GM18498 (cell line): ENCODE results near the gene MRPL10.
A peak's percentile ranks its signal among the peaks of the same experiment; 100 is the strongest.

Experiments used
- ATAC-seq: cut with Tn5 transposase; IDR thresholded peaks from one replicate; pipeline ENCODE4 v1.9.1; 2021; ENCODE audit warnings: mild to moderate bottlenecking, moderate library complexity; ENCODE audit not compliant: unreplicated experiment

Gene MRPL10

DNA sequence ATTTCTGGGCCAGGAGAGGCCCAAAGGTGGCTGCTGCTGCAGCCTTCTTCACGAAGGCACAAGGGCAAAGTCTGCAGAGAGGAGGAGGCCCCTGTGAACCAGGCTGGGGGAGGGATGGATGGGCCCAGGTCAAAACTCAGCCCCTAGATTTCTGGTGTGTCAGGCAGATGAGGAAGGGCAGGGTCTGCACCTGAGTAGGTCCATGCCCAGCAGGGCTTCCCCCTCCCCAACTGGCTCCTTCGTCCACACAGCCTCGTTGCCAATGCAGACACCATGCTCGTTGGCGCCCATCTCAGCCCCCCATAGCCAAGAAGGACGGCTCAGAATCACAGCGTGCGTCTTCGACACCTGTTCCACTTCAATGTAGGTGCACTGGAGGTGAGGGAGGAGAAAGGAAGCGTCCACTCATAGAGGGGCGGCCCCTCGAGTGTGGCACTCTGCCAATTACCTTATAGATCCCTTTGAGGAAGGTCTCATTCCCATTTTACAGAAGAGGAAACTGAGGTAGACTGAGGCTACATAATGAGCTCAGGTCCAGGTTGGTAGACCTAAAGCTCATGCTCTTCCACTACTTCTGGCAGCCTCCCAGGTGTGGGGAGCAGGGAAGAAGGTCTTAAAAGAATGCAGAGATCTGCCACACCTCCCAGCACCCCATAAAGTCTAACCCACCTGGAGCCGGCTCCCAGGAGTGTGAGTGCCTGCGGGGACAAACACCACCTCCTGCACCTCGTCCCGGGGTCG is 8.8 kb upstream of the MRPL10 start:
- ATAC-seq, result no peak

DNA sequence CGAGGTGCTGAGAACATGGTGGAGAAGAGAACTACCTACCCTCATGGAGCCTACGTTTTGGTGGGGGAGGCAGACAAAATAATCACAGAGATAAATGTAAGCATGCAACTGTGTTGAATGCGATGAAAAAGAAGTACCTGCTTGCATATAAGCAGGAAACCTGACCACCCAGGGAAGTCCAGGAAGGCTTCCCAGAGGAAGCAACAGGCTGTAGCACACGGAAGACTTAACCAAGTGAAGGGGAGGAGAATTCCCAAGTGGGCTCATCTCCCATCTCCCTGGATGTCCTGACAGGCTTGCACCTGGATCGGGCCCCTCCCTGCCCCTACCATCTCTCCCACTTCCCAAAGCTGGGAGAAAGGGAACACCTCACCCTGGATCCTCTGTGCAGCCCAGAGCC is 7.7 kb upstream of the MRPL10 start:
- ATAC-seq, result no peak

DNA sequence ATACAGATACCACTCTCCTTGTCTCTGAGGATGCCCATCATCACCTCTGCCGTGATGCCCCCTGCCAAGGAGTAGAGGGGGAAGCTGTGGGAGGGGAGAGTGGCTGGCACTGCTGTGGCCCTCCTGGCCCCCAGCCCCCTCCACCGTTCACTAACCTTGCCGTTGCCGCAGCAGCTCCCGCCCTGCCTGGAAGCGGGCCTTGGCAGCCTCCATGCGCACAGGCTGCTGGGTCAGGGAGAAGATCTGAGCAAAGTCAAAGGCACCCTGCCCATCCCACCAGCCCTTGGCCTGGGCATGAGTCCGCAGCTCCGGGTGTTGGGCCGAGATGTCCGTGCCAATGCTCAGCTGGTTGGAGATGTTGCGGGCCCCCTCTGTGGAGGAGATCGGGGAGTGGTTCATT is 7.3 kb upstream of the MRPL10 start:
- no peak for ATAC-seq

DNA sequence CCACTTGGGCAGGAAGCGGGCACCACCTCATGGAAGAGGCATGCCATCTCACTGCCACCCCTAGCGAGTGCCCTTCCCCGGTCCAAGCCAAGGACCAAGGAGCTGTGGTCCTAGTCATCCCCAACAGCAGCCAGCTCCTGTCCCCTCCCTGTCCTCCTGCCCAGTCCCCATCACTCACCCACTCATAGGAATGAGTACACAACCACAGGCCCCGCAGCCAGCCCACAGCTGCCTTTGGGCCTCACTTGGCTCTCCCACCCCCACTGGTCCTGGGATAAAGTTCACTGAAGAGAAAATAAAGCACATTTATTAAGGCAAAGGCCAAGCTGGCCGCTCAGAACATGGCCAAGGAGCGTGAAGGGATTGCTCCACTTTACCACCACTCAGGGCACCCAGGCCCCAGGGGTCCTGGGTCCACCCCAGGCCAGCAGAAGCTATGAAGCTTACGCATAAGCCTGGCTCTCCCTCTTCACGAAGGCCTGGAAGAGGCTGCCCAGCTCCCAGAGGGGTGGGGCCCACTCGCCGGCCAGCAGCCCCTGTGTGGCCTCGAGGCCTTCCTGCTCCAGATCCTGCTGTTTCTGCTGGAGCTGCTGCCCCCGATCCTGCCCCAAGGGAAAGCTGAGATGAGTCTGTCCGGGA is 6.2 kb upstream of the MRPL10 start:
- no peak for ATAC-seq

DNA sequence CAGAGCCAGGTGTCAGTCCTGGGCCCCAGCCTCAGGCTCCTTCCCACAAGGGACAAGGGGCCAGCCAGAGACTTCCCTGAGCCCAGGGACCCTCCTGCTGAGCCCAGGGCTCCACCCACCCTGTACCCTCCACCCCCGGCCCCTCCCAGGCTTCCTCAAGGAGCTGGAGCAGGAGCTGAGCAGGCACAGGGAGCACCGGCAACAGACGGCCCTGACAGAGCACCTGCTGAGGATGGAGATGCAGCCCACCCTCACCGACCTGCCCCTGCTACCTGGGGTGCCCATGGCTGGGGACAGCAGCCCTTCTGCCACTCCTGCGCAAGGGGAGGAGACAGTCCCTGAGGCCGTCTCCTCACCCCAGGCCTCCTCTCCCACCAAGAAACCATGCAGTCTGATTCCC is 5.3 kb upstream of the MRPL10 start:
- no peak for ATAC-seq

DNA sequence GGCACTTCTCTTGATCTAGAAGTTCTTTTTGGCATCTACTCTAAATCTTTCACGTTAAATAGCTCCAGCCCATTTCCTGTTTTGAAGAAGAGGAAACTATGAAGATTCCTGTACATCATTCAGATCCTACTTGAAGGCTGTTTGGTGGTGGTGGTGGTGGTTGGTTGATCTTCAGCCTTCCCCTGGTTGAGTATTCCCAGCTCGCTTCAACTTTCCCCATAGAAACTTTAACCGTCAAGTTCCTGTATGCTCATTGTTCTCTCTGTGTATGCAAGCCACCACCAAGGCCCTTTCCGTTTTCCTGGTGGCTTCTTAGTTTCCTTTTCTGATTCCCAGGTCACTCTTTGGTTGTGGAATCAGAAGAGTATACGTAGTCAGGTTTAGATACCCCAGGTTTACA is 3.4 kb upstream of the MRPL10 start:
- ATAC-seq, result no peak

DNA sequence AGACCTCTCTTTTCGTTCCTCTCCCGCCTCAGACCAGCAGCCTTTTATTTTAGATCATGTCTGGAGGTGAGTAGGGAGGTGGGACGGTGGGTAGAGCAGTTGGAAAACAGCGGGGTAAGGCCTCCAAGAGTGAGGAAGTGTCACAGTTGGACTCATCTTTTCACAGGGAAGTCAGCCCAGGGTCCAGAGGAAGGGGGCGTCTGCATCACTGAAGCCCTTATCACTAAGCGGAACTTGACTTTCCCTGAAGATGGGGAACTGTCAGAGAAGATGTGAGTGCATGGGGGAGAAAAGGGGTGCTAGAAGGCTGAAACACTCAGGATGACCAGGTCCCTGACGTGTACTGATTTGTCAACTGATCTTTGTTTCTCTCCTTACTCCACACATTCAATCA is 590 bp upstream of the MRPL10 start:
- no peak for ATAC-seq

DNA sequence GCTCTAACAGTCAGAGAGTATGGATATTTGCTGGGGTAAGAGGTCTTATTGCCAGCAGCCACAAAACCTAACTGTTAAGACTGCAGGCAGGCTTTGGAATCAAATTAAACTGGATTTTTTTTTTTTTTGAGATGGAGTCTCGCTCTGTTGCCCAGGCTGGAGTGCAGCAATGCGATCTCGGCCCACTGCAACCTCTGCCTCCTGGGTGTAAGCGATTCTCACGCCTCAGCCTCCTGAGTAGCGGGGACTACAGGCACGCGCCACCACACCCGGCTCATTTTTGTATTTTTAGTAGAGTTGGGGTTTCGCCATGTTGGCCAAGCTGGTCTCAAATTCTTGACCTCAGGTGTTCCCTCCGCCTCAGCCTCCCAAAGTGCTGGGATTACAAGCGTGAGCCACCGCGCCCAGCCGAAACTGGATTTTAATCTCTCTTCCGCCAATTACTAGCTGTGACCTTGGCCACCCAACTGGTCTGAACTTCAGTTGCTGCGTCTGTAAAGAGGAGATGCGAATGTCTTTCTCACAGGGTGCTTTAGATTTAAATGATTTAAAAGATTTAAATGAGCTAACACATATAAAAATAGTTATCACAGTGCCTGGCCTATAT is 842 bp downstream of the MRPL10 start:
- no peak for ATAC-seq

DNA sequence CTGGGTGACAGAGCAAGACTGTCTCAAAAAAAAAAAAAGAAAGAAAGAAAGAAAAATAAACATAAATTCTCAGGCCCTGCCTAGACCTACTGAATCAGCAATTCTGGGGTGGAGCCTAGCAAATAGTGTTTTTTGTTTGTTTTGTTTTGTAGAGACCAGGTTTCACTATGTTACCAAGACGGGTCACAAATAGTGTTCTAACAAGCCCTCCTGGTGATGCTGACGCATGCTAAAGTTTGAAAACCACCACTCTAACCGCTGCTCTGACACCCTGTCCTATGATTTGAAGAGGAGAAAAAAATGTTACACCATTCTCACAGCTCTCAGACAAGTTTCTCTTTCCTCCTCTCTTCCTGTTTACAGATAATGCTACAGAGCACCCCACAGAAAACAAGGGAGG is 1.5 kb downstream of the MRPL10 start:
- ATAC-seq, result no peak

DNA sequence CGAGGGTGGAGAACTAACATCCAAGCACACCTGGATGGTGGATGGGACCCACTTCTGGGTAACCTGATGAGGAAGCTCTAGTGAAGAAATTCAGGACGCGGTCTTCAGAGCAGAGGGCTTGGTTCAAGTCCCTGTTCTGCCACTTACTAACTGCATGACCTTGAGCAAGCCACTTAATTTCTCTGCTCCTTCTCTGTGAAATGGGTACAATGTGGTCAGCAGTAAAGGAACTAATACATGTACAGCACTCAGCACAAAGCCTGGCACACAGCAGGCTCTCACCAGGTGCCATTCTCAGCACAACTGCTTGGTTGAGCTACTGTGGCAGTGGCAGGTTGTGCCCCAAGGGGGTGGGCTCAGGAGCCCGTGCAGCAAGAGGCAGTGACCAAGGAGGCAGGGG is 7.8 kb downstream of the MRPL10 start:
- no peak for ATAC-seq

DNA sequence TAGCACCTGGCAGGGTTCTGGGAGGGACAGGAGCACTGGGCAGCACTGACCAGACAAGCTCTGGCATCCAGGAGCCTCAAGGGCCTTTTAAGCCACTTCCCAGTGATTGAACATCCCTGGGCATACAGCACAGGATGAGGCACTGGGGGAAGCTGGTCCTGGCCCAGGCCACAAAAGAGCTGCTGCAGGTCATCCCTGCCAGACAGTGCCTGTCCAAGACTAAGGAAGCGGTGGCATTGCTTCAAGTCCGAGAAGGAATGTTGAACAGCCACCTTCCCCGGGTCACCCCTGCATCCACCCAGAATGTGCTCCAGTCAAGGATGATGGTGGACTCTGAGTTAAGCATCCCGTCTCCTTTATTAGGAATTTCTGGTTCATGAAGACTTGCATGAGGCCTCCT is 8.6 kb downstream of the MRPL10 start:
- no peak for ATAC-seq

DNA sequence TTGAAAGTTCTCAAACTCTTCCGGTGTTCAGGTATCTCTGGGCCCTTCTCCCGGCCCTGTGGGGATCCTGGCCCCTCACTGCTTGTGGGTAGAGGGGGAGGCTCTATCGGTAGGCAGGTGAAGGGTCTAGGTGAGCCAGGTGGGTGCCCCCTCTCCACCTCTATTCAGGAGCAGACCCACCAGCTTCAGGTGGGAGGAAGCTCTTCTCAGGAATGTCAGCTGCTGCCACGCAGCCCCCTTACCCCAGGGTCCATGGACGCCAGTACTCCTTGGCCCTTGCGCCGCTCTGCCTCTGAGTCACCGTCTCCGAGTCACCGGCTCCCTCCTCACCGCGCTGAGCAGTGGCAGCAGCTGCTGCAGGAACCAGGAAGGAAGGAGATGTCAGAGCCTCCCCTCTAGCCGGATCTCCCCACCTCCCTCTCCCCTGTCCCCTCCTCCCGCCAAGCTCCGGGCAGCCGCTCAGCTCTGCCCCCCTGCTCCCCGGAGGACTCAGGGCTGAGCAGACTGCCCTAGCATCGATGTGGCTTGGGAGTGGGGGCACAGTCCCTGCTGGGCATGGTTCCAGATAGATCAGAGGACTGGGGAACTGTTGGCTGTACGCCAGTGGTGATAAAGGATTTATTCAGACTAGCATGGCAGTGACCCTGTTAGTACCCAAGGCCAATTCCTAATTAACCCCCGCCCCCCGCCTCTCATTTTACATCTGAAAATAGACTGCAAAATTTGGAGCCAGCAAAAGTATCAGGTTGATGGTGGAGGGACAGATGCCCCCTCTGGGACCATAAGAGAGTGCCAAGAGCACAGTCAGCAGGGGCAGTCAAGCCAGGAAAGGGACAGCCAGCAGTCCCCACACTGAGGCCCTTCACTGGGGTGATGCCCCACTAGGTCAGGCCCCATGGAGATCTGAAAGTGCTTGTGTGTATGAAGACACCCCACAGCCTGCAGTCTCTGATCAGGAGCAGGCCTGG is 9.6 kb downstream of the MRPL10 start, which contains the start of gene OSBPL7:
Gene OSBPL7 (minus strand): TSS at position 371 of the 968 bp plus-strand sequence. CDS start 1,516 bp downstream, outside the sequence.
- ATAC-seq, result peak; percentile 87

DNA sequence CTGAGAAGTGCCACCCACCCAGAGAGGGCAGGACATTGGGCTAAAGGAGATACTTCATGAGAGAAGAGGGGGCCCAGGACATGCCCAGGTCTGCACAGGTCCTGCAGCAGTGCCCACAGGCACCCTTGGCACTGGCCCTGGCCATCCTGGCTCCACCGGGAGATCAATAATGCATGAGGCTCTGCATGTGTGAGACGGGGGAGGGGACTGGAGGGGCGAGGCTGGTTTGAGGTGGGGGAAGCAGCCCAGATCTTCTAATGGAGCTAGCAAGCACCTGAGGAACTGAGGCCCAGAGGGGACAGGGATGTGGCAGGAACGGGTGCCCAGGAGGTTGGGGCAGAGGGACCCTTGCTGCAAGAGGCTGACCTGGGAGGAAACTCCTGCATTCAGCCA is 10.3 kb downstream of the MRPL10 start:
- ATAC-seq, result no peak

DNA sequence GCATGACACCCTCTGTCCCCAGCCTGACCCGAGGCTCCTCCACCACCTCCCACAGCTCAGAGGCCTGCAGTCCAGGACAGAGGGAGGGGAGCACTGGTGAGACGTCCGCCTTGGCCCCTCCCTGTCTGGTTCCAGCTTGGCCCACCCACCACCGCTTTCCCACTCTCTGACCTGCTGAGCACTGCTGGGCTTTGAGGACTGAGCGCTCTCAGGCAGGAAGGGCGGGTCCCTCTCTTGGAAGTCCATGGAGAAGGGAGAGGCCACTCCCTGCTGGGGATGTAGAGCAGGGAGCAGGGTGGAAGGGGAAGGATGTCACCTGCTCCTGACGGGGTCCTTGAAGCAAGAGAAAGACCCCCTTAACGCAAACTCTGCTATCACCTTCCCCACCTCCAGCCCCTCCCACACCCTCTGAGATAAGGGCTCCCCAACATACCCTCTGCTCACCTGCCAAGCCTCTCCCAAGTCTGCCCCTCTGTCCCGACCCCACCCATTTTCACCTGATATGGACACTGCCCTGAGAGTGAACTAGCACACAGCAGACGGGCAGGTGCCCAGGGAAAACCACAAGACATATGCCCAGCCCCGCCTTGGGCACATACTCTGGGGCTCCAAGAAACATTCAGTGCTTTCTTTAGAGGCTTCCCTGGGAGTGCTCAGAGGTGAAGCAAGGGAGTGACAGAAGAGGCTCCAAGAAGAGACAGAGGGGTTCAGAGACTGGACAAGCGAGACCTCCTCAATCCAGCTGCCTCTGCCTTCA is 11.1 kb downstream of the MRPL10 start:
- no peak for ATAC-seq

DNA sequence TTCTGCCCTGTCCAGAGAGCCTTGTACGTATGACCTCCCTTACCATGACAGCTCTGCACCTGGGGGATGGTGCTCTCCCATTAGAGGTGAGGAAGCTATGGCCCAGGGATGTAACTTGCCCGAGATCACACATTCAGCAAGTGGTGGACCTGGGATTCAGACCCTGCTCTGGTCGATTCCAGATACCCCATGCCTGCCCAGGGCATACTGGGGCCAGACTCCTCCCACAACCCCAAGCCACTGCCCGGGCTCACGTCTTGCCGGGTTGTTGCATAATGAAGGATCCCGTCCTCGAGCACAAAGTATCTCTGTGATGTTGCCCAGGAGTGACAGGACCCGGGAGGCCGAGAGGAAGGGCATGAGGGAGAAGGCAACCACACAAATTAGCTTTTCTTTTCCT is 11.9 kb downstream of the MRPL10 start:
- ATAC-seq, result no peak

DNA sequence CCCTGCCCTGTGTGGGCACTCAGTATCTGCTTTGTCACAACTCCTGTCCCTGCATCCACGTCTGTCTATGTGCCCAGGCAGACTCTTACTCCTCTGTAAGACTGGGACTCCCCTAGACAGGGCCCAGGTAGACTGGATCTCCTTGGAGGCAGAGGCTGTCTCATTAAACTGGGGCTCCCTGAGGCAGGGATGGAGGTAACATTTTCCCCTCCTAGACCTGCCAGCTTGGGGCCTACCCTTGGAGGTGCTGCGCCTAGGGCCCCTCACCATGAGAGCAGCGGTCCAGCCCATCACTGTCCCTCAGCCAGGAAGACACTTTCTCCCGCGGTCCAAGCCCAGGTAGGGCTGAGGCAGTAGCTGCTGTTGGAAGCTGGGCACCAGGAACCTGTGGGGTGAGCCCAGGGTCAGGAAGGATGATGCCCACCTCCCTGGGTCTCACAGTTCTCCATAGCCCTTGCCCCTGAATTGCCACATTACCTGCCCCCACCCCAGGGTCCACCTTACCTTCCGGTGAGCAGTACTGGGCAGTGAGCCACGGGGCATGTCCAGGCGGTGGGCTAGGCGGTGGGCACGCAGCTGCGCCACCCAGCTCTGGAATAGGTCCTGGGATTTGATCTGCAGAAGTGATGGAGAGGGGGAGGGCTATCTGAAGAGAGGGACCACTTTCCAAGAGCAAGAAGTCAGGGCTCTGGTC is 13.2 kb downstream of the MRPL10 start:
- ATAC-seq, result no peak

DNA sequence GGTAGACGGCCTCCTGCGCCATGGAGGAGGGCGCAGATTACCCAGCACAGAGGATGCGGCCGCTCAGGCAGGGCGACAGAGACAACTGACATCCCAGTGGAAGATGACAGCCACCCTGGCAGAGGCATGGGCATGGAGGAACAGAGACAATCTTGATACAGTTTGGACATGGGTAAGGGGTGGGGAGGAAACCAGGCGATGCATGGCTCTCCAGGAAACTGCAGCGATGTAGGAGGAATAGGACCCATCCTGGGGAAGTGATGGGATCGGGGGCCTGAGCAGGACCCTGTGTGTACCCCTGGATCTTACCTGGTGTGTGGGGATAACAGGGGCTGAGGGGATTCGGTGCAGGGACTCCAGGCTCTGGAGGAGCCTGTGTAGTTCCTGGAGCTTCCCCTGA is 14.4 kb downstream of the MRPL10 start:
- no peak for ATAC-seq

DNA sequence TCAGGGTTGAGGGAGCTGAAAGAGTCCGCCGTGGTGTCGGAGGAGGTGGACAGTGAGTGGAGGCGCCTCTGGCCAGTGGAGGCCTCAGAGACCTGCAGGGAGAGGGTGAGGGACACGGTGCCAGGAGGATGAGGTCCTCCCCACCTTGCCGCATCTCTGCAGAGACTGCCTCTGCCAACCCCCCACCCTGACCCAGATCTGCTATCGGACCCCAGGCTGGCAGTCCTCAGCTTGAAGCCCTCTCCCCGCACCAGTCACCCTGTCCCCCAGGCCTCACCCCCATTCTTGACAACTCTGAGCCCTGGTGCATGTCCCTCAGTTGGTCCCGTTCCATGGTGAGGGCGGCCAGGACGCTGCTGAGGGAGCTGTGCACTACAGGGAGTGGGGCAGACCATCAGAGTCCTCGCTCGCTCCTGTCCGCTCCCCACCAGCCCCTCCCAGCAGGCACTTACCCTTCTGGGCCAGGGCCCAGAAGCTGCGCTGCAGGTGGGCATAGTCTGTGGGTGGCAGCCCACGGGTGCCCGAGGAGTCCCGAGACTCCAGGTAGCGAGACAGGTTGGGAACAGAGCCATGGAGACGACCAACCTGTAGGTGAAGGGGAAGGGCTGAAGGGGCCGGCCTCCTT is 15.1 kb downstream of the MRPL10 start:
- ATAC-seq, result no peak
